Activated naive CD4-positive, alpha-beta T cell treated with anti-CD3 and anti-CD28 coated beads, Interleukin-2, amount 10 ng/mL, durations not matched to agents 7 days and 5 days (primary cell): ENCODE measurements around the gene DPP6.
"Not testable (repeated sequence)": the region's sequence is repeated elsewhere in the genome, so short reads cannot be mapped to it uniquely, and the experiment has no call there.

Experiments
- CTCF ChIA-PET: fragments of 350-600 bp; sonication (Branson Sonifier 250); formaldehyde crosslinking; loops from one replicate; lab custom pipeline; 2021; ENCODE audit warnings: antibody characterized with exemption; lab: Charles Lee
- DNase-seq: peaks from one replicate; pipeline ENCODE4 v3.0.0-alpha.2; 2020
- H3K27ac Mint-ChIP-seq: one replicate; pipeline ENCODE4 v1.8.0; 2021; ENCODE audit warnings: mild to moderate bottlenecking, moderate library complexity, mixed read lengths
- H3K27me3 Mint-ChIP-seq: one replicate; pipeline ENCODE4 v1.8.0; 2021; ENCODE audit warnings: mild to moderate bottlenecking, mixed read lengths
- H3K36me3 Mint-ChIP-seq: one replicate; pipeline ENCODE4 v1.8.0; 2021; ENCODE audit warnings: mixed read lengths
- H3K4me1 Mint-ChIP-seq: one replicate; pipeline ENCODE4 v1.8.0; 2021; ENCODE audit warnings: mixed read lengths
- H3K4me3 Mint-ChIP-seq: one replicate; pipeline ENCODE4 v1.8.0; 2021; ENCODE audit warnings: mild to moderate bottlenecking, moderate library complexity, mixed read lengths
- H3K9me3 Mint-ChIP-seq: one replicate; pipeline ENCODE4 v1.8.0; 2021; ENCODE audit warnings: mixed read lengths

Gene DPP6

DNA sequence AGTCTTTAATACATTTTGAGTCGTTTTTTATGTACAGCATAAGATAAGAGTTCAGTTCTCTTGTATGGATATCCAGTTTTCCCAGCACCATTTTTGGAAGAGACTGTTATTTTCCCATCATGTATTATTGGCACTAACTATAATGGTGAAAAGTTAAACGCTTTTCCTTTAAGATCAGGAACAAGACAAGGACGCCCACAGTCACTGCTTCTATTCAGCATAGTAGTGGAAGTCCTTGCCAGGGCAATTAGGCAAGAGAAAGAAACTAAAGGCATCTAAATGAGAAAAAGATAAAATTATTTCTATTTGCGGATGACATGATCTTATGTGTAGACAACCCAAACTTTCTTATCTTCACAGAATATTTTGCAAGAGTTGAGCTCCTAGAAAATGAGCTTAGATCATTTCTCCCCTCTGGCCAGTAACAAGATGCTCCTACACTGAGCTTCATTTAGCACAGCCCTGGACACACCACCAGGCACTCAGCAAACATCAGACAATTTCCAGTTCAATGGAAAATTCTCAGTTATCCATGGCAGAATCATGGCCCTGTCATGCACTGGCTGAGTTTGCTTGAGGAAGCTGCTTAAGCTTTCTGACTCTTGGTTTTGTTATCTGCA, 61.6 kb downstream of the DPP6 start:
- DNase-seq, H3K4me3 Mint-ChIP-seq, H3K36me3 Mint-ChIP-seq, H3K9me3 Mint-ChIP-seq, H3K27me3 Mint-ChIP-seq, H3K4me1 Mint-ChIP-seq, H3K27ac Mint-ChIP-seq, CTCF ChIA-PET: not testable (repeated sequence)

DNA sequence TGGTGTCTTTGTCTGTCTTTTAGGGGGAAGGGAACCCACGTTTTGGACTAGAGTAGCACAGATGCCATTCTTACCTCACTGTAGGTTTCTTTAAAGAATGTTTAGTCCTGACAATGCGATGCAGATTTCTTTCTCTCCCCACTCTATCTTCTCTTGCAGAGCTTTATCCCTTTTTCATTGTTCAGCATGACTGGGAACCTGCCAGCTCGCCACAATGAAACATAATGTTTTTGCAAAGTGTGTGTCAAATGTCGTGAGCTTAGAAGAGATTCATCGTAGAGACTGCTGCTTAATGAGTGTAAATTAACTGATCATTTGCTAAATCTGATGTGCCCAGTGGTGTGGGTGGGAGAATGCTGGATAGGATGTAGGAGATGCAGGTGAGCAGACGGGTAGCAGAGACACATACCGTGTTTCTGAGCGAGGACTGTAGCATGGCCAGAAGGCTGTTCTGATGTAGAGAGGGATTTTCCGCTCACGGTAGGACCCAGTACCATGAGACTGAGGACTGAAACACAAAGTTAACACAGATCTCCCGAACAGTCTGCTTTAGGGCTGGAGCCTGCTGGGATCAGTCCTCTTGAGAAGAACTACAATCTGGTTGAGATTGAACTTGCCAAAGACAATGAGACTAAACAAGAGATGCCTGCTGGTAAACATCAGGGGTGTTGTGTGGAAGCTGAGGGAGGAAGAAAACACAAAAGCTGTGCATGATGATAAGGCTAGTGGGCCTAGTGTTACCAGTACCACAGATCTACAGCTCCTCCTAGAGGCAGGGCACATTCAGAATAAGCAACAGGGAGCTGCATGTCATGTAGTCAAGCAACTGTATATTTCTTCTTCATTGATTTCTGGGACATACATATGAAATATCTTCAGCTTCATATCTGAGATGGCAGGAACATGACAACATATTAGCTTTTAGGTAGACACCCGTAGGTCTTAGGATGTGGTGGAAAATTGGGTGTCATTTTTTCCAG, 65.5 kb downstream of the DPP6 start:
- DNase-seq, H3K9me3 Mint-ChIP-seq, H3K27ac Mint-ChIP-seq, H3K27me3 Mint-ChIP-seq, H3K36me3 Mint-ChIP-seq, CTCF ChIA-PET, H3K4me1 Mint-ChIP-seq, H3K4me3 Mint-ChIP-seq: not testable (repeated sequence)

DNA sequence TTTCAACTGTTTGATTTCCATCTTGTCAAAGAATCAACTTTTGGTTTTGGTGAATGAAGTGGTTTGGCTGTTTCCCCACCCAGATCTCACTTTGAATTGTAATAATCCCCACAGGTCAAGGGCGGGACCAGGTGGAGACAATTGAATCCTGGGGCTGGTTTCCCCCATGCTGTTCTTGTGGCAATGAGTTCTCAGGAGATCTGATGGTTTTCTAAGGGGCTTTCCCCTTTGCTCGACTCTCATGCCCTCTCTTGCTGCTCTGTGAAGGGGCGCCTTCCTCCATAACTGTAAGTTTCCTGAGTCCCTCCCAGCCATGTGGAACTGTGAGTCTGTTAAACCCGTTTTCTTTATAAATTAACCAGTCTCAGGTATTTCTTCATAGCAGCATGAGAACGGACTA, 68.6 kb downstream of the DPP6 start:
- H3K4me3 Mint-ChIP-seq, H3K4me1 Mint-ChIP-seq, H3K36me3 Mint-ChIP-seq, DNase-seq, H3K9me3 Mint-ChIP-seq, H3K27ac Mint-ChIP-seq, CTCF ChIA-PET, H3K27me3 Mint-ChIP-seq: not testable (repeated sequence)

DNA sequence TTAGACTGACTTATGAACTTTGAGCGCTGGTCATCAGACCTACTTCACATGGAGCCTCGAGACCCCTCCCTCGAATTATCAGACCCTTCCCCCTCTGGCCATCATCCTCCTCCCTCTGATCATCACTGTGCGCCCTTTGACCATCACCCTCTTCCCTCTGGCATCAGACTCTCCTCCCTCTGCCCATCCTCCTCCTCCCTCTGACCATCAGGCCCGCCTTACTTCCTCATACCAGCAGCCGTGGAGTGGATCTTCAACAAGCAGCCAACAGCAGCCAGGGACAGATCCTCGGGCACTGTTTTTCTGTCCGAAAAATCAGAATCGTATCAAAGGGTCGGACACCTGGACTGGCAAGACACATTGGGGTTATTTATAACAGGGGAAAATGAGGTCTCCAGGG, 70.5 kb downstream of the DPP6 start:
- H3K4me1 Mint-ChIP-seq, CTCF ChIA-PET, DNase-seq, H3K27me3 Mint-ChIP-seq, H3K27ac Mint-ChIP-seq, H3K9me3 Mint-ChIP-seq, H3K4me3 Mint-ChIP-seq, H3K36me3 Mint-ChIP-seq: not testable (repeated sequence)

DNA sequence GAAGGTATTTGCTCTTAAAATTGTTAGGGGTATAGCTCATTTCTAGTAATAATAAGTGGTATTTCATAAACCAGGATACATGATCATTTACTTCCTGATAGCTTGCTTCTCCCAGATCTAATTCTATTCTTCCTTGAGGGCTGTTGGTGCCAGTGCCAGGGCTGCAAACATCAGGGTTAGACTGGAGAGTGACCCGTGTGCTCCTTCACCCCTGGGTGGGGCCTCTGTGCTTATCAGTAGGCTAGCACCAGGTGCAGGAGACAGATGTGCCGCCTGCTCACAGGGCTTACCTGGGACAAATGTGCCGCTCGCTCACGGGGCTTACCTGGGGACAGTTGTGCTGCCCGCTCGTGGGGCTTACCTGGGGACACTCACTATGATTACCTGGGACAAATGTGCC, 71.2 kb downstream of the DPP6 start:
- not testable (repeated sequence) for H3K4me1 Mint-ChIP-seq, H3K4me3 Mint-ChIP-seq

DNA sequence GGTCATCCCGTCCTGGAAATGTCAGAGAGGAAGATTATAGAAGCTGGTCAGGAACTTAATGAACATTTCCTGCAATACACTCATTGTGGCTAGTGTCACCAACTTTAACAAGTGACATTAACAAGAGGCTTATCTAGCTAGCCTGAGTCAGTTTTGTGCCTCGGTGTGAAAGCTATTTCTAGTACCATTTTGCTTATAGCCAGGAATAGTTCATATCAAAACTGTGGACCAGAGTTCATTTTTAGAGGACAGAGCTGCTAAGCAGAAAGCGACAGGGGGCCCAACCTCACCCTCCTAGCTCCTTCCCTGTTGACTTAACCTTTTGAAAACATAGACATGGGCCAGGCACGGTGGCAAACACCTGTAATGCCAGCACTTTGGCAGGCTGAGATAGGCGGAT, 76.9 kb downstream of the DPP6 start:
- H3K36me3 Mint-ChIP-seq, DNase-seq, H3K27ac Mint-ChIP-seq, H3K4me1 Mint-ChIP-seq, CTCF ChIA-PET, H3K27me3 Mint-ChIP-seq, H3K9me3 Mint-ChIP-seq, H3K4me3 Mint-ChIP-seq: not testable (repeated sequence)

More for the DNA sequence above, 71.2 kb downstream of the DPP6 start:
- H3K9me3 Mint-ChIP-seq, H3K27me3 Mint-ChIP-seq, H3K27ac Mint-ChIP-seq, H3K36me3 Mint-ChIP-seq, DNase-seq, CTCF ChIA-PET: not testable (repeated sequence)

DNA sequence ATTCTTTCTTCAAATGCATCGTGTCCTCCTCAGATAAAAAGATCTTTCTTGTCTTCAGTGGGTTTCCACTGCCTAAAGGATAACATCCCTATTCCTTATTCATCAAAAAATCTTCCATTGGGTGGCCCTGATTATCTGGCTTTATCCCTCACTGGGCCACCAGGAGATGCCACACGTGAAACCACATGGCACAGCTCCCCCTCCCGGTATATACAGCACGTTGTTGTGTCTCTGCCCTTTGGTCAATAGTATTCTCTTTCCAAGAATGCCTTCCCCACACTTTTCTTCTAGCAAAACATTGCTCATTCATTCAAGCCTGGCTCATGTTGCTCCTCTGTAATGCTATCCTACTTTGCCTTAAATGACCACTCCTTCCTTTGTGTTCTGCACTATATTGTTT, 80.4 kb downstream of the DPP6 start:
- peaks cover 24% of the 10 kb centered on the region for H3K9me3 Mint-ChIP-seq
- H3K36me3 Mint-ChIP-seq, CTCF ChIA-PET, H3K4me3 Mint-ChIP-seq, H3K4me1 Mint-ChIP-seq, DNase-seq, H3K27ac Mint-ChIP-seq, H3K27me3 Mint-ChIP-seq: not testable (repeated sequence)

DNA sequence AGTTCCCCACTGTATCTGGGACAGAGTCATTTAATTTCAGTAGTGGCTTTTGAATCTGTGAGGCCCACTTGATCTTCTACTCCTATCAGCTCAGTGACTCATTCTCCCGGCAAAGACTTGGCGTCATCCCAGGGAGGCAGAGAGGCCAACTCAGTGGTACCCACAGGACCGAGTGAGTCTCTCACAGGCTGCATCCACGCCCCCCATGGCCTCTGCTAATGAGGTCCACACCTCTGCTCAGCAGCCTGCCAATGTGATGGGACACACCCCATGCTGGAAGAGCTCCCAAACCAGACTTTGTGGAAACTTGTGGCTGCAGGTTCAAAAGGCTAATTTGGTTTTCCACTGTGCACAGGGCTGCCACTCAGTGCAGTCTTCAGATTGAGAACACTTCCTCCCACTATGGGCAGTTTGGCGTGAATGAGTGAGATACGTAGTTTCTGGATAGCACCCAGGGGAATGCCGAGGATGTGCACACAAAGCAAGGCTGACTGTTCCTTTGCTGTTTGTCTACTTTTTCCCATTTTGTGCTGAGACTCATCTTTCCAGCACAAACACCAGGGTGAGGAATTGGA, 81.6 kb downstream of the DPP6 start:
- H3K27ac Mint-ChIP-seq, H3K4me3 Mint-ChIP-seq, H3K27me3 Mint-ChIP-seq, DNase-seq, CTCF ChIA-PET, H3K4me1 Mint-ChIP-seq, H3K36me3 Mint-ChIP-seq: not testable (repeated sequence)
- H3K9me3 Mint-ChIP-seq = peaks cover 27% of the 10 kb centered on the region

DNA sequence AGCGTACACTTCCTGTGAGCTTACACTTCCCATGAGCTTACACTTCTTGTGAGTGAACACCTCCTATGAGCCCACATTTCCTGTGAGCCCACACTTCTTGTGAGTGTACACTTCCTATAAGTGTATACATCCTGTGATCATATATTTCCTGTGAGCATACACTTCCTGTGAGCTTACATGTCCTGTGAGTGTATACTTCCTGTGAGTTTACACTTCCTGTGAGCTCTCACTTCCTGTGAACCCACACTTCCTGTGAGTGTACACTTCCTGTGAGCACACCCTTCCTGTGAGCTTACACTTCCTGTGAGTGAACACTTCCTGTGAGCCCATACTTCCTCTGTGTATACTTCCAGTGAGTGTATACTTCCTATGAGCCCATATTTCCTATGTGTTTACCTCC, 82.5 kb downstream of the DPP6 start:
- H3K4me1 Mint-ChIP-seq, CTCF ChIA-PET, DNase-seq, H3K27me3 Mint-ChIP-seq, H3K36me3 Mint-ChIP-seq, H3K4me3 Mint-ChIP-seq: not testable (repeated sequence)
- Mint-ChIP-seq H3K9me3 (peaks cover 27% of the 10 kb centered on the region), H3K27ac (peak overlapping the region; percentile 62)

DNA sequence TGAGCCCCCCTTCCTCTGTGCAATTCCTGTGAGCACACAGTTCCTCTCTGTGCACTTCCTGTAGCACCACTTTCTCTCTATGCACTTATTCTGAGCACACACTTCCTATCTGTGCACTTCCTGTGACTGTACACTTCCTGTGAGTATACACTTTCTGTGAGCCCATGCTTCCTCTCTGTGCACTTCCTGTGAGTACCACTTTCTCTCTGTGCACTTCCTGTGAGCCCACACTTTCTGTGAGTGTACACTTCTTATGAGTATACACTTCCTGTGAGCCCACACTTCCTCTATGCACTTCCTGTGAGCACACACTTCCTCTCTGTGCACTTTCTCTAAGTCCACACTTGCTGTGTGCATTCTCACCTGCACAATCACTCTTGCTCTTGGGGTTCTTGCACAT, 83.4 kb downstream of the DPP6 start:
- peaks cover 25% of the 10 kb centered on the region for H3K9me3 Mint-ChIP-seq
- H3K4me1 Mint-ChIP-seq, CTCF ChIA-PET, H3K4me3 Mint-ChIP-seq, DNase-seq, H3K27me3 Mint-ChIP-seq, H3K36me3 Mint-ChIP-seq: not testable (repeated sequence)
- H3K27ac Mint-ChIP-seq = peak overlapping the region; percentile 52

DNA sequence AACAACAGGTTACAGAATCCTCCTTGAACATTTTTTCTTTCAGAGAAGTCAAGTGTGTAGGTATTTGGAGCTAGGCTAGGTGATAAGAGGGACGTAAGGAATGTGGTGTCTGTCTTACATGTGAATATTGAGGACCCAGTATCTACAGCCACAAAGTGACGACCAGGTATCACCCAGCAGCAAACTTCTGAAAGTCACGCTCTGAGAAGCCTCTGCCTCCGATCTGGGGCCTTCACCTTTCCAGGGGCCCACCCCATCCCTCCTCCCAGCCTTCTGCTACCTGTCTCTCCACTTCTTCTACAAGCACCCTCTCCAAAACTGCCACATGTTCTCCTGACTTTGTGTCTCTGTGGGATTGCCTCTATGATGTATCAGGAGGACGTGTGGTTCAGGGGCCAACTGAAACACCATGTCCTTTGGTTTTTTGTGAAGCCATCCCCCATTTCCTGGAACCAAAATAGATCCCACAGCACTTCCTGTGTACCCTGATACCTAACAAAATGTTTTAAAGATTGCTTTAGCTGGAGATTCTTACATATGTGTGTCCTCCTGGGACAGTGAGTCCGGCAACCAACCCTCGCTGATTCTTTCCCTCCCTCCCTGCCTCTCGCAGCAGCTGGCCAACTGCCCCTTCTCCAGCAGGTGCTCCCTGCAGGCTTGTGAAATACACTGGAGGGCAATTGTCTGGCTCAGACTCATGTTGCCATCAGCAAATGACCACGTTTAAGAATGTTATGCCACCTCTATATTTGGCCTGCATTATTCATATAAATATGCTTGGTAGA, 93.9 kb downstream of the DPP6 start:
- H3K9me3 Mint-ChIP-seq, H3K27me3 Mint-ChIP-seq, H3K4me3 Mint-ChIP-seq, DNase-seq, H3K36me3 Mint-ChIP-seq, CTCF ChIA-PET, H3K4me1 Mint-ChIP-seq, H3K27ac Mint-ChIP-seq: not testable (repeated sequence)

DNA sequence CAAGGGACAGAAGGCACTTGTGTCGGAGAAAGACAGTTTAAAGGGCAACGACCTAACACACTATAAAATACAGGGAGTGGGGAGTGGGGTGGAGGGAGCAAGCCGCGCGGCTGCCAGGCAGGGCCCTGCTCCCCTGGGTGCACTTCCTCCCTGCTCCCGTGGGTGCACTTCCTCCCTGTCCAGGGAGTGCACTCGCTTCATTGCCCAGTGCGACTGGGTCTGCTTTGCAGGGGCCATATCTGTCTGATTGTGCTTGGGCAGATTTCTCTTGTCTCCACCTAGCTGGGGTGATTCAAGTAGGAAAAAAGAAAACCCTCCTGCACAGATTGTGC, 94.5 kb downstream of the DPP6 start:
- H3K4me3 Mint-ChIP-seq, CTCF ChIA-PET, DNase-seq, H3K27me3 Mint-ChIP-seq, H3K27ac Mint-ChIP-seq, H3K4me1 Mint-ChIP-seq, H3K36me3 Mint-ChIP-seq: not testable (repeated sequence)
- peaks cover 10% of the 10 kb centered on the region for H3K9me3 Mint-ChIP-seq

DNA sequence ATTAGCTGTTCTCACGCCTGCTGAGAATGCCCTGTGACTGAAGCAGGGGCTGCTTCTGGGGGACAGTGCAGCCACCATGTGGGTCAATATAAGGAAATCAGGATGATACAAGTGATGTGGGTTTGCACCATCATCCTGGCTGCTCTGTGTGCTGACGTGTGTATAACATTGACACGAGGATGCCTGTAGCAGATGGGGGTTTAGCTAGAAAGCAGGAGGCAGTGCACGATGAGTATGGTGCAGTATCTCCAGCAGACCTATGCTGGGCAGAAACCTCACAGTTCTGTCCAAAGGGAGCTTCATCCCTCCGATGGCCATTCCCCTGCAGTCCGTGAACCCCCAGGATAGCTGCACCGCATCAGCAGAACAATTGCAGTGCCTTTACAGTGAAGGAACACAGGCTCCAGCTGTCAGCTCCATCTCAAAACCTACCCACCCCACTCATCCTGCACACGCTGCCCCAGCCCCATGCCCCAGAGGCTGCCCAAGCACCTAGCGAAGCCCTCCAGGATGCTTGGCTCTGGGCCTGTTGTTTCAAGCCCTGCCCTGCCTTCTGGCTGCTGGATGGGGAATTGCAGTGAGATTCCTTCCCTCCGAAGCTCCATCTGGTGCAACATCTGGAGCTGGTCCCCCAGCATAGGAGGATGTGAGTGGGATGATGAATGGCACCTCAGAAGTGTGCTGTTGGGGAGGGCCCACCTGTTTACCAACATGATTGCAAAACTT, 96.8 kb downstream of the DPP6 start:
- CTCF ChIA-PET, H3K4me3 Mint-ChIP-seq, H3K27ac Mint-ChIP-seq, H3K36me3 Mint-ChIP-seq, H3K4me1 Mint-ChIP-seq, H3K27me3 Mint-ChIP-seq, DNase-seq: not testable (repeated sequence)
- peaks cover 10% of the 10 kb centered on the region for H3K9me3 Mint-ChIP-seq

DNA sequence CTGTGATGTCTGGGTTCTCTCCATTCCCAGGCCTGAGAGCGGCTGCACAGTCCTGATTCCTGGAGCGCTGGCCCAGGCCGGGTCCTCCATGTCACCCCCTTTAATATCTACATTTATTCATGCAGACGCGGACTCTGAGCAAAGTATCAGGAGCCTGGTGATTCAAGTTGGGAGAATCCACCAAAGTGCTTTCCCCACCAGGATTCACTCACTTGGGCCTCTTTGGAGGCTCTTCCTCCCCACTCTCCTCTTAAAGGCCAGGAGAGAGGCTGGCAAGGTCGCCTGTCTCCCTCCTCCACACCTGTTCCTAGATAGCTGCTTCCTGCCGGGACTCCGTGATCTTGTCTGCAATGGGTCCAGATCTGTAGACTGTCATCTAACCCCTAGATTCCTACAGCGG, 98.5 kb downstream of the DPP6 start:
- CTCF ChIA-PET, H3K4me3 Mint-ChIP-seq, H3K4me1 Mint-ChIP-seq, H3K36me3 Mint-ChIP-seq, H3K27me3 Mint-ChIP-seq, DNase-seq, H3K27ac Mint-ChIP-seq: not testable (repeated sequence)
- H3K9me3 Mint-ChIP-seq = peaks cover 10% of the 10 kb centered on the region
